Activated T-cell treated with anti-CD3 and anti-CD28 coated beads, Interleukin-2, amount 50 U/mL, for 4 hours (primary cell): ENCODE data around the gene WSCD1. TPM values are rescaled to one million over a fixed set of nuclear protein-coding genes. Genes with fewer than 3 reads are reported as not detected.

ENCODE experiments used
- ATAC-seq, 2 donors: fragments of 200-7000 bp; cut with Tn5 transposase; one replicate each; pipeline ENCODE4 v1.10.0; 2021
- DNase-seq: peaks from one replicate; pipeline ENCODE4 v3.0.0-alpha.2; 2020
- H3K27me3 Mint-ChIP-seq: one replicate; pipeline ENCODE4 v1.8.0; 2021; ENCODE audit warnings: low read depth, mixed read lengths
- H3K36me3 Mint-ChIP-seq: one replicate; pipeline ENCODE4 v1.8.0; 2022; ENCODE audit warnings: mixed read lengths; ENCODE audit not compliant: insufficient read depth
- H3K4me1 Mint-ChIP-seq: one replicate; pipeline ENCODE4 v1.8.0; 2021; ENCODE audit warnings: low read depth, mixed read lengths
- H3K4me3 Mint-ChIP-seq: one replicate; pipeline ENCODE4 v1.8.0; 2021; ENCODE audit warnings: mild to moderate bottlenecking, moderate library complexity, mixed read lengths
- H3K9me3 Mint-ChIP-seq: one replicate; pipeline ENCODE4 v1.8.0; 2021; ENCODE audit warnings: mixed read lengths
- total RNA-seq, 3 donors: library from RNA; stranded (reverse); gene quantifications; one replicate each; pipeline ENCODE4 v1.2.1, GENCODE V29; 2021

Gene WSCD1
- total RNA-seq, 3 donors from 2014 or later = 0.08 to 0.38 (median 0.11) TPM

DNA sequence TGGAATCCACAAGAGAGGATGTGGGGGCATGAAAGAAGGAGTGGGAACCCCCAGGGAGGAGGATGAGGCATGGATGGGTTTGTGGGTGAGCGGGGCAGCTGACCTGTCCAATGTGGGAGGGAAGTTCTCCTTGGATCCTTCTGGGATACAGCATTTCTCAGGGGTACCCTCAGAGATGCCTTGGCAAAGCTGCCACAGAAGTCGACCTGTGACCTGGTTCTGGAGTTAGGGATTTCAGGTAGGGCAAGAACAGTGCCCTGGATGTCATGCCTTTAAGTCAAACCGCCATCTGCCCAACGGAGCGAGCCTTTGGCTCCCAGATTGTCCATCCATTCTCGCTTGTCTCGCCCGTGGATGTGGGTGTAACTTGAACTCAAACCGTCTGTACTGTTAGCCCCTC is 30.0 kb downstream of the WSCD1 start:
- Mint-ChIP-seq H3K9me3 (no peaks in the 10 kb centered on the region), H3K36me3 (no peaks in the 10 kb centered on the region), H3K27me3 (peaks cover 8% of the 10 kb centered on the region), H3K4me1 (no peaks in the 10 kb centered on the region), H3K4me3 (no peak overlapping the region)
- ATAC-seq (no peak), DNase-seq (no peak)

DNA sequence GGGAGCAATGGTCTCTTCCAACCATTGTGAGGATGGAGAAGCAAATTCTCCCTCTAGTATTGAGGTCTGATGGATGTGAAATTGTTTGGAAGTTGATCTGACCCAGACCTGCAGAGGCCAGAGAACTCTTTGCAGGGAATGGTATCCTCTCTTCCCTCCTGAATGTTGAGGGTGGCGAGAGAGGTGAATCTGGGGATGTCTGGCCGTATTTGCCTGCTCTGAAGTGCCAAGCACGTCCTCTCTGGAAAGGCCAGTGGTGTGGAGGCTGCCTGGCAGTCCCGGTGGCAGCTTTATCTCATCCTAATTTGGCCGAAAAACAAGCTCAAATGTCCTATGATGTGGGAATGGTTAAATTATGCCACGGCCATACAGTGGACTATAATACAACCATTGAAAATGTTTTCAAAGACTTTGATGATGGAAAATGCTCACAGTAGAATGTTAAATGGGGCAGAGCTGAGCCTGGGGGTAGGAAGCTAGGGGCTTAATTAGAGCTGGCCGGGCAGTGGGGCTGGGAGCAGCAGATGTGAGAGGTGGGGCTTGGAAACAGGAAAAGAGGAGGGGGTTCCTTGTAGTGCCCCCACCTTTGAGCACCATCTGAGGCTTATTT is 30.8 kb downstream of the WSCD1 start:
- H3K27me3 Mint-ChIP-seq = peaks cover 2% of the 10 kb centered on the region
- no peaks in the 10 kb centered on the region for H3K4me1 Mint-ChIP-seq

GRCh38 chr17:6101706-6102105 is 31.5 kb downstream of the WSCD1 start:
- no peak for DNase-seq
- H3K36me3 Mint-ChIP-seq = no peaks in the 10 kb centered on the region
- H3K27me3 Mint-ChIP-seq = peaks cover 2% of the 10 kb centered on the region
- no peaks in the 10 kb centered on the region for H3K9me3 Mint-ChIP-seq
- no peak for ATAC-seq
- H3K4me1 Mint-ChIP-seq = no peaks in the 10 kb centered on the region
- no peak overlapping the region for H3K4me3 Mint-ChIP-seq

More for the DNA sequence above, 30.8 kb downstream of the WSCD1 start:
- H3K36me3 Mint-ChIP-seq = no peaks in the 10 kb centered on the region
- no peak overlapping the region for H3K4me3 Mint-ChIP-seq
- DNase-seq (no peak), ATAC-seq (no peak)
- H3K9me3 Mint-ChIP-seq = no peaks in the 10 kb centered on the region

- H3K36me3 Mint-ChIP-seq = no peaks in the 10 kb centered on the region
- no peaks in the 10 kb centered on the region for H3K4me1 Mint-ChIP-seq
- no peaks in the 10 kb centered on the region for H3K9me3 Mint-ChIP-seq
- ATAC-seq (no peak), DNase-seq (no peak)
- peaks cover 2% of the 10 kb centered on the region for H3K27me3 Mint-ChIP-seq
- no peak overlapping the region for H3K4me3 Mint-ChIP-seq
Observed at GRCh38 chr17:6102615-6103014, 32.4 kb downstream of the WSCD1 start.

GRCh38 chr17:6104956-6105648 is 34.9 kb downstream of the WSCD1 start:
- Mint-ChIP-seq H3K4me1 (no peaks in the 10 kb centered on the region), H3K4me3 (no peak overlapping the region), H3K27me3 (peaks cover 6% of the 10 kb centered on the region), H3K36me3 (no peaks in the 10 kb centered on the region), H3K9me3 (no peaks in the 10 kb centered on the region)
- DNase-seq (no peak), ATAC-seq (no peak)

DNA sequence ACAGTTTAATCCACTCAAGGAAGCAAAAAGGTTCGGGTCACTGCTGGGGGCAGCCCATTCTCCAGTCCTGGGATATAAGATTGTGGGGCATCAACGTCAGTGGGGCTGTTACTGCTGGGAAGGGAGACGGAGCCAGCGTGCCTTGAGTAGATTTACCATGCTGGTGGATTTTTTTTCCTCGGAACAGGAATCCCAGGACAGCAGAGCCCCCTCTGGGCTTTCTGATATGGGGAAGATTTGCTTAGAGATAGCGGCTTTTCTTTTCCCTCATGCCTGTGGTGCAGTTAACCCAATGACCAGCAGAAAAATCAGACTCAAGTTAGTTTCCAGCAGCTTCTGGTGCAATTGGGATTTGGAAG is 35.4 kb downstream of the WSCD1 start:
- Mint-ChIP-seq H3K9me3 (no peaks in the 10 kb centered on the region), H3K36me3 (no peaks in the 10 kb centered on the region), H3K4me1 (no peaks in the 10 kb centered on the region), H3K4me3 (no peak overlapping the region), H3K27me3 (peaks cover 6% of the 10 kb centered on the region)
- no peak for ATAC-seq
- no peak for DNase-seq

GRCh38 chr17:6106212-6106611 is 36.0 kb downstream of the WSCD1 start:
- H3K27me3 Mint-ChIP-seq = peaks cover 9% of the 10 kb centered on the region
- ATAC-seq = no peak
- DNase-seq = no peak
- H3K36me3 Mint-ChIP-seq = no peaks in the 10 kb centered on the region
- no peaks in the 10 kb centered on the region for H3K4me1 Mint-ChIP-seq
- H3K9me3 Mint-ChIP-seq = no peaks in the 10 kb centered on the region
- no peak overlapping the region for H3K4me3 Mint-ChIP-seq

DNA sequence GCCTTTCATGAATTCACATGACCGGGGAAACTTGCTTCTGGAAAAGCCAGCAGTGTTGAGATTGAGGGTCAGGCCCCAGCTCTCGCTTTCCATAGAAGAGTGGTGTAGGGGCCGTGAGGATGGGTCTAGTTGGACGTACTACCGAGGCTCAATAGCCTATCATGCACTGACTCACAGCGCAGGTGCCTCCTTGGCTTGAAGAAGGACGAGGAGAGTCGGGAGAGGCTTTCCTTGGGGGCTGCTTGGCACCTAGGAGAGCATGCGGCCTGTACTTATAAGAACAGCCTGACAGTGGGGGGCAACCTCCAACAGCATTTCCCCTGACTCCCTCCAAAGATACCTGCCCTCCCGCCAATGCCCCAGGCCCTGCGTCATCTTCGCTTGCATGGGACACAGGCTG is 37.6 kb downstream of the WSCD1 start:
- H3K27me3 Mint-ChIP-seq = peaks cover 9% of the 10 kb centered on the region
- H3K36me3 Mint-ChIP-seq = no peaks in the 10 kb centered on the region
- no peak for DNase-seq
- no peaks in the 10 kb centered on the region for H3K4me1 Mint-ChIP-seq
- H3K9me3 Mint-ChIP-seq = no peaks in the 10 kb centered on the region
- H3K4me3 Mint-ChIP-seq = no peak overlapping the region
- no peak for ATAC-seq

DNA sequence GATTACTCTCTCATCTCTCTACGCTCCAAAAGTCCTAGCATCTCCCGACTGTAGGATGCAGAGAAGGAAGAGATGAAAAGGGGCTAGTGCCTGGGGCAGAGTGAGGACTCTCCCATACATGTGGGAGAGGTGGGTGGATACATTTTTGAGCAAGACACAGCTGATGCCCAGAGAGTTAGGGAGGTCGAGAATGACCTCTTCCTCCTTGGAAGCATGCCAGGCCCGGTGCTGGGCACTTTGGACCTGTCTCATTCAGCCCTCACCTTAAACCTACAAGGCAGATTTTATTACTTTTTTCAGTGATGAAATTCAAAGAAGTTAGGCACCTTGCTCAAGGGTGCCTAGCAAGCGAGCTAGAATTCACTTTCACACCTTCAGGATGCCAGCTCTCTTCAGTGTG is 38.2 kb downstream of the WSCD1 start:
- H3K27me3 Mint-ChIP-seq = peaks cover 9% of the 10 kb centered on the region
- no peaks in the 10 kb centered on the region for H3K36me3 Mint-ChIP-seq
- no peaks in the 10 kb centered on the region for H3K4me1 Mint-ChIP-seq
- no peak for DNase-seq
- no peak for ATAC-seq
- H3K4me3 Mint-ChIP-seq = no peak overlapping the region
- H3K9me3 Mint-ChIP-seq = no peaks in the 10 kb centered on the region

DNA sequence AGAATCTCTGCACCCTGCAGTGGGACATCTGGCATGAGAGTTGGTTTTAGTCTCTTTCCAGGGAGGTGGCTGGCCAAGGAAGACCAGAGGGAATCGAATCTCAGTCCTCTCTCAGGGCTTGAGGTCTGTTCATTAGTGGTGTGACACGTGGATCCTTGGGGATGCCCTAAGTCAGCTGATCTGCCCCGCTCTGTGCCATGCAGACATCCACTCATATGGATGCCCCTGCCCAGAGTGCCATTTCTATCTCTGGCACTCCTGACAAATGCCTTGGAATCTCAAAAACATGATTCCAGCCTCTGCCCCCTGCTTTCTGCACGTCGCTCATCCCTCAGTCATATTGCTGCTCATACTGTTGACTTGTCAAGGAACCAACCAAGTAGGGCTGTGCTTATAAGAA is 38.8 kb downstream of the WSCD1 start:
- Mint-ChIP-seq H3K4me1 (no peaks in the 10 kb centered on the region), H3K9me3 (no peaks in the 10 kb centered on the region), H3K4me3 (no peak overlapping the region), H3K36me3 (no peaks in the 10 kb centered on the region), H3K27me3 (peaks cover 9% of the 10 kb centered on the region)
- ATAC-seq = no peak
- DNase-seq = no peak

DNA sequence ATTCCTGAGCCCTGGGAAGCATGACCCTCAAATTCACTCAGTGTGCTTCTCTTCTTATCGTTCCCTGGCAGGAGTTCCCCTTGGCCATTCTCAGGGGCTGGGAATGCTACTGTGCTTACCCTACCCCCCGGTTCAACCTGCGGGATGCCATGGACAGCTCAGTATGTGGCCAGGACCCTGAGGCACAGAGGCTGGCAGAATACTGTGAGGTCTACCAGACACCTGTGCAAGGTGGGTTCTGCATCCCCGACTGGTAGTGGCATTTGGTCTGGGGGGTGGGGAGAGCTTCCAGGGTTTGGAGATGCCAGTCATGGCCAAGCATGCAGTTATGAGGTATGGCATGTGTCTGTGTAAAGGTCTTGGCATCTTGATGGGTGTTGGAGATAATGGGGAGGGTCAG is 39.4 kb downstream of the WSCD1 start:
- Mint-ChIP-seq H3K36me3 (no peaks in the 10 kb centered on the region), H3K4me3 (no peak overlapping the region), H3K9me3 (no peaks in the 10 kb centered on the region), H3K27me3 (peaks cover 9% of the 10 kb centered on the region), H3K4me1 (no peaks in the 10 kb centered on the region)
- no peak for ATAC-seq
- no peak for DNase-seq

DNA sequence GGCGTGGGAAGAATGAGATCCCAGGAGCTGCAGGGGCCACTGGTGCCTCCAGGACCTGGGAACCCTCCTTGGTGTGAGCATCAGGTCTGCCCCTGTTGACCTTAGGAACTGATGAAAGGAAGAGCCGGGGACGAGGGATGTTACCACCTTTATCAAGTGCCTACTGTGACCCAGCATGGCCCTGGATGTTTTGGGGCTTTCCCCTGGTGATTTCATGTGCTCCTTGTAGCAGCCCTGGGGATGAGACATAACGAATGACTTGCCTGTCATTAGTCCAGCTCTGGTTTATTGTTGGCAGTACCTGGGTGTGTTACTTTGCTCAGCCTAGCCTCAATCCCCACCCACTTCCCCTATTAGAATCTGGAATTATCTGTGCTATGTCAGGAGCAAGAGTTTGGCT is 39.9 kb downstream of the WSCD1 start:
- H3K4me3 Mint-ChIP-seq = no peak overlapping the region
- DNase-seq = no peak
- peaks cover 9% of the 10 kb centered on the region for H3K27me3 Mint-ChIP-seq
- no peaks in the 10 kb centered on the region for H3K4me1 Mint-ChIP-seq
- peak in 1 of 2 donors; percentile 23 for ATAC-seq
- H3K36me3 Mint-ChIP-seq = no peaks in the 10 kb centered on the region
- no peaks in the 10 kb centered on the region for H3K9me3 Mint-ChIP-seq

DNA sequence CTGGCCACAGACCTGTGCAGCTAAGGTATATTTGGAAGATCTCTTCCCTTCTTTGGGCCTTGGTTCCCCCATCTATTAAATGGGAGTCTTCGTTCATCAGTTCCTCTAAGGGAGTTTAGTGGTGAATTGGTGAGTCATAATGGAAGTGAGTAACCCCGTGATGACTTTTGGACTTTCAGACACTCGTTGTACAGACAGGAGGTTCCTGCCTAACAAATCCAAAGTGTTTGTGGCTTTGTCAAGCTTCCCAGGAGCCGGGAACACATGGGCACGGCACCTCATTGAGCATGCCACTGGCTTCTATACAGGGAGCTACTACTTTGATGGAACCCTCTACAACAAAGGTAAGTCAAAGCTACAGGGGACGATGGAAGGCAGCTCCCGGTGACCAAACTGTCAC is 40.4 kb downstream of the WSCD1 start:
- ATAC-seq (no peak), DNase-seq (no peak)
- no peaks in the 10 kb centered on the region for H3K4me1 Mint-ChIP-seq
- H3K27me3 Mint-ChIP-seq = peaks cover 7% of the 10 kb centered on the region
- no peak overlapping the region for H3K4me3 Mint-ChIP-seq
- no peaks in the 10 kb centered on the region for H3K9me3 Mint-ChIP-seq
- no peaks in the 10 kb centered on the region for H3K36me3 Mint-ChIP-seq

GRCh38 chr17:6120351-6120750 is 50.2 kb downstream of the WSCD1 start:
- DNase-seq (no peak), ATAC-seq (no peak)
- peaks cover 10% of the 10 kb centered on the region for H3K9me3 Mint-ChIP-seq
- H3K4me3 Mint-ChIP-seq = no peak overlapping the region
- no peaks in the 10 kb centered on the region for H3K4me1 Mint-ChIP-seq
- H3K36me3 Mint-ChIP-seq = no peaks in the 10 kb centered on the region
- H3K27me3 Mint-ChIP-seq = no peaks in the 10 kb centered on the region

DNA sequence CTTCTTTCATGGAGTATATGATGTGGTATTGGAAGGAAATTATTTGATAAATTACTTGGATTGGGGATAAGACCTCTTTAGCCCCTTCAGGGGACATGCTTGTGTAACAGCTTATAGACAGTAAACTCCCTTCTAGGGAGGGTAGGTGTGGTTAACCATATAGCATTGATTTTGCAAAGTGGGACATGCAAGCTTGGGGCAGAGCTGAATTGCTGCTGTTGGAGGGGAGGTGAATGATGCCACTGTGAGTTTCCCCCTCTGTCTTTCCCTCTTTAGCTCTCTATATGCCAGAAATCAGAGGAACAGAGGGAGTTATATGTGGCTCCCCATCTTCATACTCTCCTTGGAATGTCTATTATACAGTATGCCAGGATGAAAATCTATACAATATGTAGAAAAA is 54.7 kb downstream of the WSCD1 start:
- Mint-ChIP-seq H3K4me1 (no peaks in the 10 kb centered on the region), H3K36me3 (no peaks in the 10 kb centered on the region), H3K27me3 (no peaks in the 10 kb centered on the region), H3K9me3 (peaks cover 10% of the 10 kb centered on the region), H3K4me3 (no peak overlapping the region)
- ATAC-seq = no peak
- no peak for DNase-seq
